ENCODE results near the gene JMJD8. TPM values are rescaled to one million over a fixed set of nuclear protein-coding genes. Genes with fewer than 3 reads are reported as not detected.

The JMJD8 gene
- total and polyA plus RNA-seq, 9 of the 15 experiments (the other 6 are each of a cell fraction or from before 2014, with no cell fraction given): 1.2 to 50.6 (median 29.3) TPM

DNA sequence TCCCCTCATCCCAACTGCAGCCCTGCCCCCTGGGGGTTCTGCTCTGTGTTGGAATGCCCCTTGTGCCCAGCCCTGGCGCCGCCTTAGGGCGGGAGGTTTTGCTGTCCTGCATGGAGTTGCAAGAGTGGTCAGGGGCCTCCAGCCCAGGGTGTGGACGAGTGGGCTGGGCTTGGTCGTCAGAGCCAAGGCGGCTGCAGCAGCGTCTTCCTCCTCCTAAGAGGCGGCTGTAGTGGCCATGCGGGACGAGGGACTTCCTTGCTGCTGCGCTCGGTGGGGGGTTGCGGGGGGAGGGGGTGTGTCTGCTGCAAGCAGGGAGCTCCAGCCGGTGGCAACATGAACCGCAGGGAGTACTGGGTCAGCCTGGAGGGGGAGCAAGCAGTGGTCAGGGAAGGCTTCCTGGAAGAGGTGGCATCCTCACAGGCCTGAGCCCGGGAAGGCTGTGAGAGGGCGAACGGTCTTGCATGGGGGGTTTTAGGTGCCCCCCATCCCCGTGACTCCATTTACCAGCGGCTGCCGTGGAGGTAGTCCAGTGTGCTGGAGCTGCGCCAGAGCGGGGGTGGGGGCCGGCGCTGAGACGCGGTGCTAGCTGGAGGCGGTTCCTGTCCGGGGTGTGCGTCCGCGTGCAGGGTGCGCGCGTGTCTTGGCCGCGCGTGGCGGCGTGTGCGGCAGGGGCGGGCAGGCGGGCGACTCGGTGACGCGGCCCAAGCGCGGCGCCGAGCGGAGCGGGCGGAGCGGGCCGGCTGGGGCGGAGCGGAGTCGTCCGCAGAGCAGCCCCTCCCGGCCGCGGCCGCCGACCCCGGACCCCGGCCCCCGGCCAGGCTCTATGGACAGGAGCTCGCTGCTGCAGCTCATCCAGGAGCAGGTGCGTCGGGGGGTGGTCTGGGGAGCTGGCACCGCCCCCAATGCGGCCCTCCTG is 8.9 kb downstream of the JMJD8 start, which contains the start of gene RHBDL1 (continued):
- no peak for TF ChIP-seq TSHZ1 (CRISPR knock-in tag; IDR thresholded peaks at IDR 0.05)
- peak; percentile 99 for TF ChIP-seq SMARCA5 (IDR thresholded peaks at IDR 0.05)
- no peak for TF ChIP-seq ZEB2 (IDR thresholded peaks at IDR 0.05)
- no peak for TF ChIP-seq DMBX1 (CRISPR knock-in tag; IDR thresholded peaks at IDR 0.05; ENCODE audit: borderline replicate concordance)
- no peak for TF ChIP-seq NR0B1 (IDR thresholded peaks at IDR 0.05; ENCODE audit: partially characterized antibody)
- TF ChIP-seq RBBP5 (IDR thresholded peaks at IDR 0.05; ENCODE audit: borderline replicate concordance, insufficient read depth, low read length, poor library complexity, severe bottlenecking): peak; percentile 53
- TF ChIP-seq, protein P1, sequence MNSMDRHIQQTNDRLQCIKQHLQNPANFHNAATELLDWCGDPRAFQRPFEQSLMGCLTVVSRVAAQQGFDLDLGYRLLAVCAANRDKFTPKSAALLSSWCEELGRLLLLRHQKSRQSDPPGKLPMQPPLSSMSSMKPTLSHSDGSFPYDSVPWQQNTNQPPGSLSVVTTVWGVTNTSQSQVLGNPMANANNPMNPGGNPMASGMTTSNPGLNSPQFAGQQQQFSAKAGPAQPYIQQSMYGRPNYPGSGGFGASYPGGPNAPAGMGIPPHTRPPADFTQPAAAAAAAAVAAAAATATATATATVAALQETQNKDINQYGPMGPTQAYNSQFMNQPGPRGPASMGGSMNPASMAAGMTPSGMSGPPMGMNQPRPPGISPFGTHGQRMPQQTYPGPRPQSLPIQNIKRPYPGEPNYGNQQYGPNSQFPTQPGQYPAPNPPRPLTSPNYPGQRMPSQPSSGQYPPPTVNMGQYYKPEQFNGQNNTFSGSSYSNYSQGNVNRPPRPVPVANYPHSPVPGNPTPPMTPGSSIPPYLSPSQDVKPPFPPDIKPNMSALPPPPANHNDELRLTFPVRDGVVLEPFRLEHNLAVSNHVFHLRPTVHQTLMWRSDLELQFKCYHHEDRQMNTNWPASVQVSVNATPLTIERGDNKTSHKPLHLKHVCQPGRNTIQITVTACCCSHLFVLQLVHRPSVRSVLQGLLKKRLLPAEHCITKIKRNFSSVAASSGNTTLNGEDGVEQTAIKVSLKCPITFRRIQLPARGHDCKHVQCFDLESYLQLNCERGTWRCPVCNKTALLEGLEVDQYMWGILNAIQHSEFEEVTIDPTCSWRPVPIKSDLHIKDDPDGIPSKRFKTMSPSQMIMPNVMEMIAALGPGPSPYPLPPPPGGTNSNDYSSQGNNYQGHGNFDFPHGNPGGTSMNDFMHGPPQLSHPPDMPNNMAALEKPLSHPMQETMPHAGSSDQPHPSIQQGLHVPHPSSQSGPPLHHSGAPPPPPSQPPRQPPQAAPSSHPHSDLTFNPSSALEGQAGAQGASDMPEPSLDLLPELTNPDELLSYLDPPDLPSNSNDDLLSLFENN (IDR thresholded peaks at IDR 0.05; ENCODE audit: low read depth in 2 of 2, low read length in 2 of 2): no peak
- no peak for TF ChIP-seq RBM17 (IDR thresholded peaks at IDR 0.05; ENCODE audit: borderline replicate concordance, low read depth, low read length)
- TF ChIP-seq POLR2AphosphoS5 (IDR thresholded peaks at IDR 0.05; ENCODE audit: control insufficient read depth, insufficient read depth, low read depth, low read length): 0 out of 2 replicates have a peak, but pooled peaks have one; percentile 26
- peak; percentile 20 for TF ChIP-seq RBM39 (optimal IDR thresholded peaks at IDR 0.05; ENCODE audit: low read depth, low read length)
- TF ChIP-seq RFX7 (CRISPR knock-in tag; IDR thresholded peaks at IDR 0.05): no peak
- TF ChIP-seq PYGO2 (tag; IDR thresholded peaks at IDR 0.05): no peak
- TF ChIP-seq, protein P2, sequence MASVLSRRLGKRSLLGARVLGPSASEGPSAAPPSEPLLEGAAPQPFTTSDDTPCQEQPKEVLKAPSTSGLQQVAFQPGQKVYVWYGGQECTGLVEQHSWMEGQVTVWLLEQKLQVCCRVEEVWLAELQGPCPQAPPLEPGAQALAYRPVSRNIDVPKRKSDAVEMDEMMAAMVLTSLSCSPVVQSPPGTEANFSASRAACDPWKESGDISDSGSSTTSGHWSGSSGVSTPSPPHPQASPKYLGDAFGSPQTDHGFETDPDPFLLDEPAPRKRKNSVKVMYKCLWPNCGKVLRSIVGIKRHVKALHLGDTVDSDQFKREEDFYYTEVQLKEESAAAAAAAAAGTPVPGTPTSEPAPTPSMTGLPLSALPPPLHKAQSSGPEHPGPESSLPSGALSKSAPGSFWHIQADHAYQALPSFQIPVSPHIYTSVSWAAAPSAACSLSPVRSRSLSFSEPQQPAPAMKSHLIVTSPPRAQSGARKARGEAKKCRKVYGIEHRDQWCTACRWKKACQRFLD (CRISPR knock-in tag; IDR thresholded peaks at IDR 0.05): no peak
- no peak for TF ChIP-seq U2AF2 (optimal IDR thresholded peaks at IDR 0.05; ENCODE audit: low read depth, low read length)
- TF ChIP-seq GATAD2A (IDR thresholded peaks at IDR 0.05): no peak; the same call in 1 of the 2 replicates

Measured in K562 (cell line).